Measurements from ENCODE around the gene LGALS12.
"Not testable (repeated sequence)": the region's sequence is repeated elsewhere in the genome, so short reads cannot be mapped to it uniquely, and the experiment has no call there.

LGALS12 gene

DNA sequence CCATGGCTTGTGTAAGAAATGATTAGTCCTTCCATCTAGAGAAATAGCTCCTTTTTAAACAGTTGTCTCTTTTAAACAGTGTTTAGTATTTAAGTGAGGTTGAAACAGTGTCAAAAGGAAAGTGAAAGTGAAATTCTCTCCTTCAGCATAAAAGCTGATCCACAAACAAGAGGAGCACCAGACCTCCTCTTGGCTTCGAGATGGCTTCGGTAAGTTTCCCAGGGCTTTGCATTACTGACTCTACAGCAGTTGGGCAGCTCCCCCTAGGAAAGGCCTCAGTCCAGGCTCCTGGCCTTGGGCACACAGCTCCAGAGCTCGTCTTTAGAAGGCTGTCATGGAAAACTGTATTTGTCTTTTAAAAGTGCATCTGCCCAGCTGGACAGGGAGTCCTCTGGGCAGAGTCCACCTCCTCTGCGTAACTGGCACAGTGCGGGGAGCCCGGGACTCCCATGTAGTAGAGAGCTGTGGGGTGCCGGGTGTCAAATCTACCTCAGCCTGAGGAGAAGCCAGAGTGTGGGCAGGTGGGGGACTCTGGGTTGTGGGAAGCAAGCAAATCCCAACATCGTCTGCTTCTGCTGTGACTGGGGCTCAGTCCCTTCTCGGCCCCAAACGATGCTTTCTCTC lies 30.9 kb downstream of the LGALS12 start, which contains the start of gene PLAAT4:
Gene PLAAT4, plus strand, starts transcription at position 140 of the 624 bp plus-strand sequence. Its CDS starts 61 bp downstream, at position 201.
- peak within 1 kb of the TSS; percentile 5 for H3K4me3 ChIP-seq (ENCODE audit: severe bottlenecking)
- DNase-seq (ENCODE audit: low spot score) (no peak), ATAC-seq (ENCODE audit: low read depth) (peak; percentile 41)
- H3K36me3 ChIP-seq (ENCODE audit: low read depth) = no peaks in the 10 kb centered on the region
- no peaks in the 10 kb centered on the region for H3K27me3 ChIP-seq (ENCODE audit: insufficient read depth, poor library complexity, severe bottlenecking)
- no peaks in the 10 kb centered on the region for H3K9me3 ChIP-seq (ENCODE audit: severe bottlenecking)
- TF ChIP-seq, protein P1, sequence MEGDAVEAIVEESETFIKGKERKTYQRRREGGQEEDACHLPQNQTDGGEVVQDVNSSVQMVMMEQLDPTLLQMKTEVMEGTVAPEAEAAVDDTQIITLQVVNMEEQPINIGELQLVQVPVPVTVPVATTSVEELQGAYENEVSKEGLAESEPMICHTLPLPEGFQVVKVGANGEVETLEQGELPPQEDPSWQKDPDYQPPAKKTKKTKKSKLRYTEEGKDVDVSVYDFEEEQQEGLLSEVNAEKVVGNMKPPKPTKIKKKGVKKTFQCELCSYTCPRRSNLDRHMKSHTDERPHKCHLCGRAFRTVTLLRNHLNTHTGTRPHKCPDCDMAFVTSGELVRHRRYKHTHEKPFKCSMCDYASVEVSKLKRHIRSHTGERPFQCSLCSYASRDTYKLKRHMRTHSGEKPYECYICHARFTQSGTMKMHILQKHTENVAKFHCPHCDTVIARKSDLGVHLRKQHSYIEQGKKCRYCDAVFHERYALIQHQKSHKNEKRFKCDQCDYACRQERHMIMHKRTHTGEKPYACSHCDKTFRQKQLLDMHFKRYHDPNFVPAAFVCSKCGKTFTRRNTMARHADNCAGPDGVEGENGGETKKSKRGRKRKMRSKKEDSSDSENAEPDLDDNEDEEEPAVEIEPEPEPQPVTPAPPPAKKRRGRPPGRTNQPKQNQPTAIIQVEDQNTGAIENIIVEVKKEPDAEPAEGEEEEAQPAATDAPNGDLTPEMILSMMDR (IDR thresholded peaks at IDR 0.05; ENCODE audit: poor library complexity, severe bottlenecking) = no peak
- H3K4me1 ChIP-seq (ENCODE audit: insufficient read depth, poor library complexity, severe bottlenecking) = peaks cover 3% of the 10 kb centered on the region
- no peak within 1 kb of the TSS for H3K27ac ChIP-seq (ENCODE audit: poor library complexity, severe bottlenecking)

DNA sequence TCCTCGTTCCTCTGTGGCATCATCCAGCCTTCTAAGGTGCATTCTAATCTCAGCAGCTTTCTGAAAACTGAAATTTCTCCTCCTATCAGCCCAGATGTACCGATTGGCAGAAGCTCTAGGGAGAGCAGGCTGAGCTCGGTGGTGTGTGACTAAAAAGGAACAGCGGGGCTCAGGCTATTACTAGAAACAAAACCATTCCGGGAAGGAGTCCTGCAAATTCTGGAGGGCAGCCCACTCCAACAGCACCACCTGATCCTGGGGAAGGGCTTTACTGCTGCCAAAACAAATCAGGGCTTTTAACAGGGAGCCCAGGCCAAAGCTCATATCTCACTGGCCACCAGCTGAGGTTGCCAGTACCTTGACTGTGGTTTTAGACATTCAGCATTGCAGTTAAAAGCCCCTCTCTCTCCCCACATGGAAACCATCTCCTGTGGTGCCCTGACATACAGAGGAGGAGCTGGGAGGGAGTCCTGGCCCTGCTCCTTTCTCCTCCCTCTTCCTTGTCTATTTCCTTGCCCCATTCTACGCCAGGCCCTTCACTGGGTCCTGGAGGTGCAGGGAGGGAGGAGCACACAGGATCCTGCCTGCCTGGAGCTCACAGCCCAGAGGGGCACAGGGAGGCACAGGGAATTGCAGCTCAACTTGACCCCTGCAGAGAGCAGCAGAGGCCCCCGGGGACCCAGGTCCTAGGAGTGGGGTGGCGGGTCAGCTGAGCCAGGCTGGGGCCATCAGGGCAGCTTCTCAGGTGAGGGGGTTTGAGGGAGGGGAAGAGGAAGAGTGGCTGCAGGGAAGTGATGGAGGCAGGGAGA lies 31.6 kb downstream of the LGALS12 start:
- Histone ChIP-seq H3K9me3 (ENCODE audit: severe bottlenecking) (no peaks in the 10 kb centered on the region), H3K36me3 (ENCODE audit: low read depth) (no peaks in the 10 kb centered on the region), H3K27me3 (ENCODE audit: insufficient read depth, poor library complexity, severe bottlenecking) (no peaks in the 10 kb centered on the region), H3K4me1 (ENCODE audit: insufficient read depth, poor library complexity, severe bottlenecking) (peaks cover 3% of the 10 kb centered on the region), H3K4me3 (ENCODE audit: severe bottlenecking) (no peak overlapping the region), H3K27ac (ENCODE audit: poor library complexity, severe bottlenecking) (no peak overlapping the region)
- TF ChIP-seq, protein P1 (IDR thresholded peaks at IDR 0.05; ENCODE audit: poor library complexity, severe bottlenecking) = no peak
- DNase-seq (ENCODE audit: low spot score) = no peak
- ATAC-seq (ENCODE audit: low read depth) = peak; percentile 25; the same call in 2 of the 3 replicates

DNA sequence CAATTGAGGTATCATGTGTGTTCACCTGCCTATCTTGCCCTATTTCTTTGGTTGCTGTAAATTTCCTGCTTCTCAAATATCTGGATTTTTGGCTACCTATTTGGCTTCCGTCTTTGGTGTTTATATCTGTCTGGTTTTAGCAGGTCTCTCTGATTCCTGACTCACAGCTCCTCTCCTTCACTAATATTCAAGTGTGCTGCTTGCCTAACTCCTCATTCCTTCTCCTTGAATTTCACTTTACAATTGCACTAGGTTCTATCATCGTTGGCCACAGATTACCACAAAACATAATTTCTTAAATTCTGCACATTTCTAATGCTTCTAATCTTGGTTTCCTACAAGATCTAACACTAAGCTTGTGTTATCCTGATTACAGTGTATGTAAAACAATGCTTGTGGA lies 36.6 kb downstream of the LGALS12 start:
- not testable (repeated sequence) for DNase-seq (ENCODE audit: low spot score); H3K9me3 ChIP-seq (ENCODE audit: severe bottlenecking); H3K4me1 ChIP-seq (ENCODE audit: insufficient read depth, poor library complexity, severe bottlenecking); H3K4me3 ChIP-seq (ENCODE audit: severe bottlenecking); ATAC-seq (ENCODE audit: low read depth); H3K27me3 ChIP-seq (ENCODE audit: insufficient read depth, poor library complexity, severe bottlenecking); H3K36me3 ChIP-seq (ENCODE audit: low read depth); H3K27ac ChIP-seq (ENCODE audit: poor library complexity, severe bottlenecking)

DNA sequence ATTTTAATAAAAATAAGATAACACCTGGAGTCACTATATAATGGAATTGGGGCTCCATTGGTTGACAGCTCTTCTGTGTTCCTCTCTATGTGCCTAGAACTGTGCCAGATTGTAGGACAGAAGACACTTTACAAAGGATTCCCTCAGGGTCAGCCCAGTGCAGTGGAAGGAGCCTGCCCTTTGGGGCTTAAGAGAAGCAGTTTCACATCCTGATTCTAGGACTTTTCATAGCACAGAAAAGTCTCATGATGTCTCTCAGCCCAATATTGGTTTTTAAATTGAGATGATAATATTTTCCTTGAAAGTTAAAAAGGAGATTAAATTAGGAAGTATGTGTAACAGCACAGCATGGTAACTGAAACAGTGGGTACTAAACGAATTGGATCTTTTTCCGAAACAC lies 37.8 kb downstream of the LGALS12 start:
- H3K9me3 ChIP-seq (ENCODE audit: severe bottlenecking) = no peaks in the 10 kb centered on the region
- H3K27ac ChIP-seq (ENCODE audit: poor library complexity, severe bottlenecking) = no peak overlapping the region
- TF ChIP-seq, protein P1 (IDR thresholded peaks at IDR 0.05; ENCODE audit: poor library complexity, severe bottlenecking) = no peak
- no peak for DNase-seq (ENCODE audit: low spot score)
- no peaks in the 10 kb centered on the region for H3K27me3 ChIP-seq (ENCODE audit: insufficient read depth, poor library complexity, severe bottlenecking)
- no peaks in the 10 kb centered on the region for H3K36me3 ChIP-seq (ENCODE audit: low read depth)
- H3K4me1 ChIP-seq (ENCODE audit: insufficient read depth, poor library complexity, severe bottlenecking) = no peaks in the 10 kb centered on the region
- no peak for ATAC-seq (ENCODE audit: low read depth)
- H3K4me3 ChIP-seq (ENCODE audit: severe bottlenecking) = no peak overlapping the region

DNA sequence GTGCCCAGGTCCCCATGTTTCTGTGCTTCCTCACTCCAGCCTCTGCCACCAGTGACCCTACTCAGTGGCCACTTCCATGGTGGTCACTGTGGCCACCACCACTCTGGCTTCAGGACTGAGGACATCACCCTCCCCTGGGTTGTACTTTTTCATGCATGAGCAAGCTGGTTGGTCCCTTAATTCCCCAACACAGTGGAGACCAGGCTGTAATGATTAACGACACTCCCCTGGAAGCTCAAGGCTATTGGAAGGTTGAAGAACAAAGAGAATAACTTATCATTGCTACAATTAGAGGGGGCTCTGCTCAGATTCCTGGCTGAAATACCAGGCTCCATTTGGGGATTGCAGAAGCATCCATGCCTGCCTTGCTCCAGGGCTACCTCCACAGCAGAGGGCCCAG lies 41.2 kb downstream of the LGALS12 start:
- H3K4me3 ChIP-seq (ENCODE audit: severe bottlenecking) = no peak overlapping the region
- TF ChIP-seq, protein P1 (IDR thresholded peaks at IDR 0.05; ENCODE audit: poor library complexity, severe bottlenecking) = no peak
- ATAC-seq (ENCODE audit: low read depth) (no peak), DNase-seq (ENCODE audit: low spot score) (no peak)
- H3K27me3 ChIP-seq (ENCODE audit: insufficient read depth, poor library complexity, severe bottlenecking) = no peaks in the 10 kb centered on the region
- no peaks in the 10 kb centered on the region for H3K4me1 ChIP-seq (ENCODE audit: insufficient read depth, poor library complexity, severe bottlenecking)
- no peaks in the 10 kb centered on the region for H3K36me3 ChIP-seq (ENCODE audit: low read depth)
- no peaks in the 10 kb centered on the region for H3K9me3 ChIP-seq (ENCODE audit: severe bottlenecking)
- no peak overlapping the region for H3K27ac ChIP-seq (ENCODE audit: poor library complexity, severe bottlenecking)

Measured in RWPE2 (cell line).